GM19193 (cell line): ENCODE data around the gene GTSE1.

Experiments used
- POLR2A ChIP-seq: IDR thresholded peaks from 4 replicates; pipeline ENCODE4 v1.6.1; 2011; ENCODE audit not compliant: insufficient read depth, insufficient read length; ENCODE audit errors: extremely low read depth

GTSE1 gene

GRCh38 chr22:46287873-46288751 is 8.6 kb upstream of the GTSE1 start:
- peak; percentile 88 for TF ChIP-seq POLR2A

- no peak for TF ChIP-seq POLR2A
Observed at GRCh38 chr22:46288846-46289243, 7.8 kb upstream of the GTSE1 start.

- no peak for TF ChIP-seq POLR2A
Observed at GRCh38 chr22:46289244-46289891, 7.3 kb upstream of the GTSE1 start.

GRCh38 chr22:46290121-46290842 is 6.4 kb upstream of the GTSE1 start:
- no peak for TF ChIP-seq POLR2A

- no peak for TF ChIP-seq POLR2A
Observed at GRCh38 chr22:46290843-46291785, 5.6 kb upstream of the GTSE1 start.

- no peak for TF ChIP-seq POLR2A
Observed at GRCh38 chr22:46292173-46292572, 4.5 kb upstream of the GTSE1 start.

- TF ChIP-seq POLR2A, result no peak
Observed at GRCh38 chr22:46292732-46293131, 3.9 kb upstream of the GTSE1 start.

GRCh38 chr22:46293577-46294260 is 3.0 kb upstream of the GTSE1 start:
- no peak for TF ChIP-seq POLR2A

GRCh38 chr22:46294784-46295183 is 1.9 kb upstream of the GTSE1 start:
- no peak for TF ChIP-seq POLR2A

- TF ChIP-seq POLR2A, result no peak
Observed at GRCh38 chr22:46295277-46295971, 1.2 kb upstream of the GTSE1 start.

GRCh38 chr22:46297151-46297812 is 612 bp downstream of the GTSE1 start:
- no peak for TF ChIP-seq POLR2A

- no peak for TF ChIP-seq POLR2A
Observed at GRCh38 chr22:46299101-46299500, 2.4 kb downstream of the GTSE1 start.

- TF ChIP-seq POLR2A, result no peak
Observed at GRCh38 chr22:46300491-46300890, 3.8 kb downstream of the GTSE1 start.
